NCI-H1417 treated with DMSO at 0.1 percent for 48 hours (cell line): Measurements from ENCODE around the gene FBXL7.

Source experiments
- DNase-seq: peaks from one replicate; lab custom pipeline; 2025; lab: John Stamatoyannopoulos, UW

FBXL7 gene

DNA sequence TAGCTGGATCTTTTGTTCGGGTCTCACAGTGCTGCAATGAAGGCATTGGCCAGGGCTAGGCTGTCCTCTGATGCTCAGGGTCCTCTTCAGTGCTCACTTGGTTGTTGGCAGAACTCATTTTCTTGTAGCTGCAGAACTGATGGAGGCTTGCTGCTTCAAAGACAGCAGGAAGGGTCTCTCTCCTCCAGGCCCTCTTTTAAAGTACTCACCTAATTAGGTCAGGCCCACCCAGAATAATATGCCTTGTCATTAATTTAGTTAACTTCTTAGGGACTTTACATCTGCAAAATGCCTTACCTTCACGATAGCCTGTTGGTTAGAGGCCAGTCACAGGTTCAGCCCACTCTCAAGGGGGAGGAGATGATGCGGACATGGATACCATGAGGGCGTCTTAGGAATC lies 114.7 kb downstream of the FBXL7 start:
- no peak for DNase-seq

DNA sequence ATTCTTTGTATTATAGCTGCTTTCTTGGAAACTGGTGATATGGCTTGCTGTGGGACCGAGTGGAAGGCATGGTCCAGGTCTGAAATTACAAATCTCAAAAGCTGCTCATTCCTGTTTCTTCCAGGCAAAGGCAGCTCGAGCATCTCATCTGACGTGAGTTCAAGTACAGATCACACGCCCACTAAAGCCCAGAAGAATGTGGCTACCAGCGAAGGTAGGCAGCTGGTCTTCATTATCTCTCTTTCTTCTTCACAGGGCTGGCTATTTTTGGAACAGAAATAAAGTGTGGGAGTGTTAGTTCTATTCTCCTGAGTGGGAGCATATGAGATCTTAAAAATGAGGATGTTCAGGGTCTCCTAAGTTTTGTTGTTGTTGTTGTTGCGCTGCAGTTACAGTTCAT lies 115.9 kb downstream of the FBXL7 start:
- no peak for DNase-seq

DNA sequence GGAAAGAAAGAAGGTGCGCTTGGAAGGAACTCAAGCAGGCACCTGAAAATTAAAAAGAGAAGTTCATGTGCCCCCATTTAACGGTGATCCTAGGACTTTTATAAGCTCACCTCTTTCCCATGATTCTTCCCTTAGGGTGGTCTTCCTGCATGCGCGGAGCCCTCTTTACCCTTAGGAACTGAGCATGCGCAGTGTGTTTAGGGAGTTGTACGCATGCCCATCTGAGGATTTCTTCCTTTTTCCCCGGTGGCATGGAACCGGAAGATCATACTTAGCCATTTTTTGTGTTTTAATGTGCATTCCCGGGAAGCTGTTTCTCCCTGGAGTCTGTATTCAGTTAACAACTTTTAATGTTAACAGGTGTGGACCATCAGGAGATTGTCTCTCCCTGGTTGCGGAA lies 119.0 kb downstream of the FBXL7 start:
- no peak for DNase-seq

DNA sequence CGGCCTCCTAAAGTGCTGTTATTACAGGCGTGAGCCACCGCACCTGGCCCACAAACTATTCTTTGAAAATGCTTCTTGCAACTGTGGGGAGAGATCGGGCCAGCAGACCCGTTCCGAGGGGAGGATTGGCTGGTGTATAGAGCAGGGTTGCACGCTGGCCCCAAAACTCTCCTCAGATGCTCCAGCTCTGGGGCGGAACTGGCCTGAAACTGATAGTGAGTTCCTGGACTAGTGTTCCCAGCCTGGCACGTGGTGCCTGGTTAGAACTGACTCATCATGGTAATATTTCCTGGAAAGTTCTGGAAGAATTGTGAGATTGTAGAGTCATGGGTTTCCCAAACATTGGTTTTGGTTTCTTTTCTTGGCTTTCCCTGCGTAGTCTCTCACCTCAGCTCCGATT lies 120.5 kb downstream of the FBXL7 start:
- DNase-seq = no peak

DNA sequence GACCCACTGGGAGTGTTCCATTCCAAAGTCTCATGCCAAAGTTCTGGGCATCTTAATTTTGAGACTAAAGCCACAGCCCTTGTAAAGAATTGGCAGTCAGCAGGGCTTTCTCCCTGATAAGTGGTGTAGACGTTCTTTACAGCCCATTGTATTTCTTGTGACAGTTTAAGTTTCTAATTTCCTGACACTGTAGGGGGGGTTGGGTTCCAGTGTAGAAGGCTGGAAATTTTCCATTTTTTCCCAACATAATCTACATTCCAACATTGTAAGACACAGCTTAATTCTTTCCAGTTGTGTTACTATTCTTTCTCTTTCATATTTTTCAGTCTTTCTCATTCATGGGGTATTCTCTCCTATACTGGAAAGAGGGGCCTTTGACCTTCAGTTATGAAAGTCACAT lies 121.1 kb downstream of the FBXL7 start:
- DNase-seq = no peak

DNA sequence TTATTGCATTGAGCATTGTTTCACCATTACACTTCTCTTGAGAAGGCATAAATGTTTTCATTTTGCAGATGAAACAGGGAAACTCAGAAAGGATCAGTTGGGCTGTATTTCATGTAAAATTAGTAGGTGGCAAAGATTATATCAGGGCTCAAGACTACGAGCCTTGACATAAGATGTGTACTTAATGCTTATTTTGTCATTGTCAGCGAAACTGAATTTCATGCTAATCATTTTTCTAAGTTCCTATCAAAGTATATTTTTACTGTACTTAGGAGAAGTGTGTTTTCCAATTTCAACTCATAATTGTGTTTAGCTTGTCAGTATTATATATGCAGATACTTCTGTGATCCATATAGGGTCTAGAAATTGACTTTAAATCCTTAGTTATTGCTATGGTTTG lies 123.8 kb downstream of the FBXL7 start:
- no peak for DNase-seq

DNA sequence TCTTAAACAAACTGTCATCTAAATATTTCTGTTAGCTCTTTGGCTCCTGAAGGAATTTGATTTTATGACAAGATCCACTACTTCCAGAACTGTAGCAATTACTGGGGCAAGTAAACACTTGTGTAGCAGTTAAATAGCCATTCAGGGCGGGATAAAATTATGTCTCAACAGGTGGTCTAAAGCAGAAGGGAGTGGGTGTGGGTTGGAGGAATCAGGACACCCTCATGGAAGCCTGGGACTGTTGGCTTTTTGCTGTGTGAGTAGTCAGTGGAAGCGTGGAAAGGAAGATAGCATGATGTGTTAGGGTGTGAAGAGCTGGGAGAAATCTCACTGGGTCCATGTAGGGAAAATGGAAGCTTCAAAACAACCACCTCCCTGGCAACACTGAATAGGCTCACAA lies 127.1 kb downstream of the FBXL7 start:
- no peak for DNase-seq

DNA sequence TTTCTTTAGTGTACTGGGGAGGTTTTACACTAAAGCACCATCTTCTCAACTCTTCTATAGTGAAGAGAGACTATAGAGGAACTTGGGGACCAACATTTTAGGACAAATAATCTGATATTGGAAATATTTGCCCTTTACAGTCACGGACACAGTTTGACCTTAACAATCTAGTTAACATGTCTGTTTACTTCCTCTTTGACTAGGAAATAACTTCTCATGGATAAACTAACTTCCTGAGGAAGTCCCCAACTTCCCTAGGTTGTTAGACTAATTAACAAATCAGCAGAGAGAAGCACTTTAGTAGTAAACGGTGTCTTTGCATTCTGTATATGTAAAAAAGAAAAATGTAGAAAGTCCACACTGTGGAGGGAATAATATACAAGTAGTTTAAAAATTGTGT lies 127.7 kb downstream of the FBXL7 start:
- no peak for DNase-seq

DNA sequence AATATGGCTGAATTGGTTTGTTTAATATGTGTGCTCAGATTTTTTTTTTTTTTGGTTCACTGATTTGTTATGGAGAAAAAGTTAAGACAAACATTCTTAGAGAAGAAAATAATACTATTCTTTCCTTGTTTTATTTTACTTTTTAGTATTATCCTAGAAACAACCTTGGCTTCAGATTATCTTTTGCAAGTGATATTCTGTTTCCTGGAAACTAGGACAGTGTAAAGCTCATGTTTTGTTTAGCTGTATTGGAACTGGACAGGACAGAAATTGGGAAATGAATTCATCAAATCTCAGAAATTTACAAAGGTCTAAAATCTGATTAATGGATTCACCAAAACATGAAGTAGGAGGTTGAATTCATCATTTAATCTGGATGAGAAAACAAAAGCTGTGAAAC lies 130.5 kb downstream of the FBXL7 start:
- no peak for DNase-seq

DNA sequence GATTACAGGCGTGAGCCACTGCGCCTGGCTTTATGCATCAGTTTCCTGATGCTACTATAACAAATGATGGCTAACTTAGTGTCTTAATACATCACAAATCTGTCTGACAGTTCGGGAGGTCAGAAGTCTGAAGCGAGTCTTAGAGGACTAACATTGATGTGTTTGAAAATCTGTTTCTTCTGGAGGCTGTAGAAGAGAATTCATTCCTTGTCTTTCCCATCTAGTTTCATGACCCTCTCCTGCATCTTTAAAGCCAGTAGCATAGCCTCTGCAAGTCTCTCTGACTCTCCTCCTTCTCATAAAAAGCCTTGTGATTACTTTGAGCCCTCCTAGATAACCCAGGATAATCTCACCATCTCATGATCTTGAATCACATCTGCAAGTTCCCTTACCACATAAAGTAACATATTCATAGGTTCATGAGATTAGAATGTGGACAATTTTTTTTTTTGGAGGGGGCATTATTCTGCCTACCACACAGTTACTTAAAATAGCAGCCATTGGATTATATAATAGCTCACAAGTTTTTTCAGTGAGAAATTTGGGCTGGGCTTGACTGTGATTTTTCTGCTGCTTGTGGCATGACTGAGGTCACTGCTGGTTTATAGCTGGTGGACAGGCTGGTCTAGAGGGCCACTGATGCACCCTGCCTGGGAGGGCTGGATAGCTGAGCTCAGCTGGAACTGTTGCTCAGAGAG lies 134.8 kb downstream of the FBXL7 start:
- no peak for DNase-seq

DNA sequence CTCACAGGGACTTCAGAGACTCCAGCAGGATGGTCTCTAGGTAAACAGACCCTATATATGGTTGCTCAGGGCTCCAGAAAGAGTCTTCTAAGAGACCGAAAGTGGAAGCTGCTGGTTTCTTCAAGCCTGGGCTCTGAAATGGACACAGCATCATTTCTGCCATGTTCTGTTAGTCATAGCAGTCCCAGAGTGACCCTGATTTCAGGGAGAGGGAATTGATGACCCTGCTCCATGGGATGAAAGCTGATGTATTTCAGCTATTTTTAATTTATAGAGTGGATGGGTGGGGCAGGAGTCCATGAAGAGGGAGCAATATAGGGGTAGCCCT lies 135.3 kb downstream of the FBXL7 start:
- DNase-seq = no peak

DNA sequence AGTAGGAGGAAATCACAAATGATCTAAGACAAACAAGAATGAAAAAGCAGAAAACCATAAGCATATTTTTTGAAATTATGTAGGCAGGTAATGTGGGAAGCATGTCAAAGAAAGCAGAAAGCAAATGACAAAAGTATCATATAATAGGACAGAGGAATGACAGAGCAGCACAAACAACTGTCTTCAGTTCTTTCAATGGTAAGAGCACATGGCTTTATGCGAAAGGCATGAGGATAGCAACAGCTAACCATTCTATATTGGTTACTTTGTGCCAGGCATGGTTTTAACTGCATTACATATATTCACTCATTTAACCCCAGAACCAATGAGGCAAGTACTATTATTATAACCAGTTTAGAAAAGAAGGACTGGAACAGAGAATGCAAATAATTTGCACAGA lies 137.4 kb downstream of the FBXL7 start:
- DNase-seq = no peak

DNA sequence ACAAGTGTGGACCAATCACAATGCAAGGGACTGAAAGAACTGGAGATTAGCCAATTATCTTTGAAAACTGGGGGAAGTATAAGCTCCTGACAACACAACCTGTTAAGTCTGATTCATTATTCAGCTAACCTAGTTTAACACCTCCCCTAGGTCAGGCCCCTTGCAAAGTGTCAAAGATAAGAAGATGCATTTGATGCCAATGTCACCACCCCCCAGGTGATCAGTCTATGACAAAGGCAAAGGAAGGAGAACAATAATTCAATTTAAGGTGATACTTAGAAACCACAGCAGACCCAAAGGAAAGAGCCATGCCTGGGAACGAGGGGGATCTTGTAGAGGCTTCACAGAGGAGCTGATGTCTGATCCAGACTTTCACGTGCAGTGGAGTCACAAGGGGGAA lies 137.9 kb downstream of the FBXL7 start:
- no peak for DNase-seq

DNA sequence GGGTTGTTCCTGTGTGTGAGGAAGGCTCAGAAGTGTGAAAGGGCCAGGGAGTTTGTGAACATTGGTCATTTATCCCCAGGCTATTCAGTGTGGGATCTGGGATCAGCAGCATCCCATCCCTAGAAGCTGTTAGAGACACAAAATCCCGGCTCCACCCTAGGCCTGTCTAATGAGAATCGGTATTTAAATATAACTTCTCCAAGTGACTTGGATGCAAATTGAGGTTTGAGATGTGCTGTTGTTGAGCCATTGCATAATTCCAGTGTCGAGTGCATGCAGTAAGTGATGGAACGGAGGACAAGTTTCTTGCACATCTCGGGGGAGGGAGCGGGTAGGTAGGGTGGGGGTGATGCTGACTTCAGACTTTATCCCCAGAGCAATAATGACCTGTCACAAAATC lies 138.3 kb downstream of the FBXL7 start:
- DNase-seq = no peak

DNA sequence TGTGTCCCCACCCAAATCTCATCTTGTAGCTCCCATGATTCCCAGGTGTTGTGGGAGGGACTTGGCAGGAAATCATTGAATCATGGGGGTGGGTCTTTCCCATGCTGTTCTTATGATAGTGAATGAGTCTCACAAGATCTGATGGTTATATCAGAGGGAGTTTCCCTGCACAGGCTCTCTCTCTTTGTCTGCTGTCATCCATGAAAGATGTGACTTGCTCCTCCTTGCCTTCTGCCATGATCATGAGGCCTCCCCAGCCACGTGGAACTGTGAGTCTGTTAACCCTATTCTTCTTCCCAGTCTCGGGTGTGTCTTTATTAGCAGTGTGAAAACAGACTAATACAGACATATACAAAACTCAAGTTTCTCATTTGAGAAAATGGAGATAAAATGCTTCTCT lies 139.3 kb downstream of the FBXL7 start:
- DNase-seq = no peak

DNA sequence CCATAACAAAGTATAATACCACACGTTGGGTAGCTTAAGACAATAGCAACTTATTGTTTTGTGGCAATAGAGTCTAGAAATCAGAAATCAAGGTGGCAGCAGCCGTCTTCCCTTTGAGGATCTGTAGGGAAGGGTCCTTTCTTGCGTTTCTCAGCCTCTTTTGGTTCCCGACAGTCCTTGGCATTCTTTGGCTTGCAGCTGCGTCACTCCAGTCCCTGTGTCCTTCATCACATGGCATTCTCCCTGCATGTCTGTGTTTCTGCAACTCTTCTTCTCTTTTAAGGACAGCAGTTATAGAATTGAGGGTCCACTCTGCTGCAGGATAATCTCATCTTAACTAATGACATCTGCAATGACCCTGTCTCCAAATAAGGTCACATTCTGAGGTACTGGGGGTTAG lies 140.1 kb downstream of the FBXL7 start:
- no peak for DNase-seq

DNA sequence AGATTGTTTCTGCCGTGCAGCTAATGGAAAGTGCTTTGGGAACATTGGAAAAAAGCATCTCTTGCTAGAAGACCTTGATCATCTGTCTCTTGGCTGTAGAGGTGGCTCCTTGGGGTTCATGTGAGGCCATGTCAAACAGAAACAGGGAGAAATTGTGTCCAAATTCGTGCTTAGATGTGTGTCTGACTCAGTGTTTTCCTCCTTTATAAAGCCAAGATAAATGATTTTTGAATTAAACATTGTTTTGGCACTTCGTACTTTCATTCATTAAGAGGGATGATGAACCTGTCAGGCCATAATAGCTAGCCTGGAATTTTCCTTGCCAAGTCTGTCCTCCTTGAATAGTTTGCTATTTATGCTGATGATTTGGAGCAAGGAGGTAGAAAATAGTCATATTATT lies 143.8 kb downstream of the FBXL7 start:
- no peak for DNase-seq

DNA sequence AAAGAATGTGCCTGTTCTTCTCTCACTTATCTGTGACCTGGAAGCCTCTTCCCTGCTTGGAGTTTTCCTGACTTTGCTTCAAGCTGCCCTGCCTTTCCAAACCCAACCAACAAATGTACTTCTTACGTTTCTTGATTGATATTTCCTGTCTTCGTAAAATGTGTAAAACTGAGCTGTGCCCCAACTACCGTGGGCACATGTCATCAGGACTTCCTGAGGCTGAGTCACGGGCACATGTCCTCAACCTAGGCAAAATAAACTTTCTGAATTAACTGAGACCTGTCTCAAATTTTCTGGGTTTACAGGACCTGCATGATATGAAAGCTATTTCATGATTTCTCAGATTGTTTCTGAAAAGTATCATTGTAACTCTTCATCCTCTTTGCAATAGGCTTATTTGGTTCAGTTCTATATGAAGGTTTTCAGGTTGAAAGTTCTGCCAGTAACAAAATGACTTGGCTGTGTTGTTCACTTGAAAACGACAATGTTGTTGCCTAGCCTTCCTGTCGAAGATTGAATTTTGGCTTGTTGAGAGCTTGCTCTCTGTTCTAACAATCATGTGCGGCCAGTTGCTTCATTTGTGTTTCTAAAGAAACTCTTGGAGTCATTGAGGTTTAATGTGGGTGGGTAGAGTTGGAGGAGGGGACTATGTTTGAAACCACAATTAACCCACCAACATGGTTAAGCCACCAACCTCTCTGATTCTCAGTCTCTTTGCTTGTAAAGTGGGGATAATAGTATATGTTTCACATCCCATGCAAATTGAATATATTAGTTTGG lies 145.6 kb downstream of the FBXL7 start:
- DNase-seq = no peak

DNA sequence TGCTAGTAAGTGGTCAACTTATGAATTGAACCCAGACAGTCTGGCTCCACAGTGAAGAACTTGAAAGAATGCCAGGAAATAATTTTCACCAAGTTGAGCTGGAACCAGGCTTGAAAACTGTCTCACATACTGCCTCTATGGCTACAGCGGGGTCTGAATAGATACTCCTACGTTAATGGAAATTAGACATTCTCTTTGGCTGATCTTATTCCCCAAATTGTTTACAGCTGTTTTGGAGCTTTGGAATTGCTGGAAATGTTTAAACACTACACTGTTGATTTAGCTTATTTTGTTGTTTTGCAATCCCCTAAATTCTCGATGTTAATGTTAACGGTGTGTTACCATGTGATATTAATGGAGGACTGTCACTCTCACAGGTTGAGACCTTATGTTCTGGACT lies 146.4 kb downstream of the FBXL7 start:
- DNase-seq = no peak

DNA sequence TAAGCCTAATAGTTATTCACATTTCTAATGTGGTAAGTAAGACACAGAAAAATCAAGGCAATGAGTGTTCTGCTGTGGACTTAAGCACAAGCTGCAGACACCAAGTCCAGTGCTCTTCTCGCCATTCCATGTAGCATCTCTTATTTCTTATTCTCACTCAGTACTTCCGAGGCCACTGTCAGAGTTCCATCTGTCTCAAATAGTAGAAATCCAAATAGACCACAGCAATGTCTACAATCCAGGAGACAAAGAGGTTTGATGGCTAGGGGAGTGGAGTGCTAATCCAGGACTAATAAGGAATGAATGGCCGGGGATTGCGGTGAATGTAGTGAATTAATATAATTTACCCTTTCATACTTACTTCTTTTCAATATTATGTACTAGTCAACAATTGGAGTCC lies 147.3 kb downstream of the FBXL7 start:
- no peak for DNase-seq

DNA sequence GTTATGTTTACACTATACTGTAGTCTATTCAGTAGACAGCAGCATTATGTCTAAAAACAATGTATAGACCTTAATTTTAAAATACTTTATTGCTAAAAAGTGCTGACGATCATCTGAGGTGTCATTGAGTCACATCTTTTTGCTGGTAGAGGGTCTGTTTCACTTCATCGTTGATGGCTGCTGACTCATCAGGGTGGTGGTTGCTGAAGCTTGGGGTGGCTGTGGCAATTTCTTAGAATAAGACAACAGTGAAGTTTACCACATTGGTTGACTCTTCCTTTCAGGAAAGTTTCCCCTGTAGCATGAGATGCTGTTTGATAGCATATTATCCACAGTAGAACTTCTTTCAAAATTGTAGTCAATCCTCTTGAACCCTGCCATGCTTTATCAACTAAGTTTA lies 150.3 kb downstream of the FBXL7 start:
- DNase-seq = no peak

DNA sequence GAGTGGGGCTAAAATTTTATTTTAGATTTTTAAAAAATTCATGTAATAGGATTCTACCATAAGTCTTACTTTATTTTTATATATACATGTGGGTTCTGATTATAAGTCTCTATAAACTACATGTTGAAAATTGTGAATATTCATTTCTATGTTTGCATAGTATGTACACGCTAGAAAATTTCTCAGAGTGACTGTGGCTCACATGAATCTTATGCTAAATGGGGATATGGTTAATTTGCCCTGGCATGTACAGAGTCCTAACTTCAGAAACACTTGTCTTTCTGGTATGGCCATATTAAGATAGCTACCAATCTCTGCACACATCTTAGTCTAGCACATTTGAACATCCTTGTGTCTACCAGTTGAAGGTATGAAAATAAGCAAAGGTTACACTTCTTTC lies 154.8 kb downstream of the FBXL7 start:
- no peak for DNase-seq

DNA sequence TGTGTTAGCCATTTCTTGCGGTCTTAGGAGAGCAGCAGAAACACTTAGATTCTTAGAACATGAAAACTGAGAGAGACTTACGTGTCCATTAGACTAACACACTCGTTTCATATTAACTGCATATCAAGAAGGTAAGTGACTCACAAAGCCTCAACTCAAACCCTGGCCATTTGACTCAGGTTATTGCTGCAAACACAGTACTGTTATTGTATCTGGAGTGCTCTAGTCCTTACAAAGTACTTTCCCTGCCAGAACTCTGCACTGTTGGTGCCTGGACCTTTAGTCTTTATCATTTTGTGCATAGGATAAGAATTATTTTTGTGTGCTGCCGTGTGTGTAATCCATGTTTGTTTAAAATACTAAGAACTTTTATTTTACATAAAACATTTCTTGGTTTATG lies 155.7 kb downstream of the FBXL7 start:
- DNase-seq = no peak

DNA sequence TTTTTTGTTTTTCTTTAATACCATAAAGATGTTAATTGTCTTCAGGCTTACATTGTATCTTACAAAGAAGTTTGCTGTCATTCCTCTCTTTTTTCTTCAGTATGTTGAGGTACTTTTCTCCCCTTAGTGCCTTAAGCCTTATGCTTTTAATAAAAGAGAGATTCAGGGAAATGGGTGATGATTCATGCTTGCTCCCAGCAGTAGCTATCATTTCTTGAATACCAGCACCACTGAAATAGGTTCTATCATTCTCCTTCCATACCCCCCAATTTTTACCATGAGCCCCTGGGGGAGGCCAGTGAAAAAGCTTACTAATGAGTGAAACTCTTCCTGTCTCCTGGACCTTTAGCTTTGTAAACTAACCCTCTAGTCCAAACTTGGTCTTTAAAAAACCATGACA lies 165.0 kb downstream of the FBXL7 start:
- no peak for DNase-seq
